ENCODE results near the gene KCNJ18.
"Not testable (repeated sequence)": the region's sequence is repeated elsewhere in the genome, so short reads cannot be mapped to it uniquely, and the experiment has no call there.

KCNJ18 gene

DNA sequence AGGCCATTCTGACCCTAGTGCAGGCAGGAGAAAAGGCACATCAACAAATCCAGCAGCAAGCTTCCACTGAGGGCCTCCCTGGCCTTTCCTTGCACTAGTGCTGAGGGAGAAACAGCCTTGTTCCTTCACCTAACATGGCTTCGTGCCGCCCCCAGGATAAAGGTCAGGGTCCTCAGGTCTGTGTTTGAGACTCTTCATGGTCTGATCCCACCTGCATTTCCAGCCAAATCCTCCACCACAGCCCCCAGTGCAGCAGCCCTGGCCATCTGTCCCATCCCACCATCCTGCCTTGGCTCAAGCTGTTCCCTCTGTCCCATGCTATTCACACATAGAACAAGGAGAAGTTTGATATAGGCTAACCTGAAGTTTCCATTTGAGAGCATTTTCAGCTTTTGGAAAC lies 20.9 kb upstream of the KCNJ18 start:
- not testable (repeated sequence) for DNase-seq (ENCODE audit: low read depth)

DNA sequence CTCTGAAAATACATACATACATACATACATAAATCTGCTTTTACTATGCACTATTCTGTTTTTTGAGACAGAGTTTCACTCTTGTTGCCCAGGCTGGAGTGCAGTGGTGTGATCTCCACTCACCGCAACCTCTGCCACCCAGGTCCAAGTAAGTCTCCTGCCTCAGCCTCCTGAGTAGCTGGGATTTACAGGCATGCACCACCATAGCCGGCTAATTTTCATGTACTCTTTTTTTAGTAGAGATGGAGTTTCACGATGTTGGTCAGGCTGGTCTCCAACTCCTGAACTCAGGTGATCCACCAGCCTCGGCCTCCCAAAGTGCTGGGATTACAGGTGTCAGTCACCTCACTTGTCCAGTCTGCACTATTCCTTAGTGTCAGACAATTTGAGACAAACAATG lies 20.5 kb upstream of the KCNJ18 start:
- DNase-seq (ENCODE audit: low read depth): not testable (repeated sequence)

DNA sequence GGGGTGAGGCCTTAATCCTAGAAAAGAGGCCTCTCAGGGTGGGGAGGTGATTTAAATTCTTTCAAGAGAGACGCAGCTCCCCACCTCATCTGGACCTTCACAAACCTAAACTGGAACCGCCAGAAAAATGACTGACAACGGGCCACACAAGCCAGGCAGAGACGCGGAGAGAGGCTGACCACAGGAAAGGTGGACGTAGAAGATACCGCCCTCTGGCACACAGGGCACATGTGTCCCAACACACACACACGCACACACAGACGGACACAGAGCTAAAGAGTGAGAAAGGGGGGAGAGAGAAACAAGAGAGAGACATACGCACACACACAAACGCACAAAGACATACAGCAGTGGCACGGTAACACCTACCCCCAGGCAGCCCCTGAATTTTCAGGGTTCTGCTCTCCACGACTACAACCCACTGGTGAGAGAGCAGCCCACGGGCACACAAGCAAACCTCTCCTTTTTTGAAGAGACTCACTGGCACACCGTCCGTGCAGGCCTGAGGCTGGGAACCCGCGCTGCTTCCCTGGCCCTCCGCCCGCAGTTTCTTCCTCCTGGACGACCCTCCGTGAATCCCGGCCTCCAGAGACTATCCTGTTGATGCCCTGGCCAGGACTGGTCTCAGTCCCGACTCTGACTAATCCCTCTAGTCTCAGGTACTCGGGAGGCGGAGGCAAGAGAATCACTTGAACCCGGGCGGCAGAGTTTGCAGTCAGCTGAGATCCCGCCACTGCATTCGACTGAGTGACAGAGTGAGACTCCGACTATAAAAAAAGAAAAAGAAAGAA lies 18.7 kb upstream of the KCNJ18 start:
- not testable (repeated sequence) for DNase-seq (ENCODE audit: low read depth)

DNA sequence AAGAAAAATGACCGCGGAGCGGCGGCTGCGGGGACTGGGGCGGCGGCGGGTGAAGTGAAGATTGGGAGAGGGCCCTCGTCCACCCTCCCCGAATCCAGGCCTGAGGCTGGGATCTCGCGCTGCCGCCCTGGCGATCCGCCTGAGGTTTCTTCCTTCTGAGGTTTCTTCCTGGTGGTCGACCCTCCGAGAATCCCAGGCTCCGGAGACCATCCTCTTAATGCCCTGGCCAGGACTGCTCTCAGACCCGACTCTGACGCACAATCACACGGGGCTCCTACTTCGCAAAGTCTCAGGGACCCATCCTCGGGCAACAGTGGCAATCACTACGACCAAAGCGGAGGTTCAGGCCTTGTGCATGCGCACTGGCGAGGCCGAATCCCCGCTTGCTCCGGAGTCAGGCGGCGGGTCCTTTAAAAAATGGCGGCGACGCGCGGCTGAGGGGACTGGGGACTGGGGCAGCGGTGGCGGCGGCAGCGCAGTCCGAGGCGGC lies 18.0 kb upstream of the KCNJ18 start:
- no peak for DNase-seq (ENCODE audit: low read depth)

DNA sequence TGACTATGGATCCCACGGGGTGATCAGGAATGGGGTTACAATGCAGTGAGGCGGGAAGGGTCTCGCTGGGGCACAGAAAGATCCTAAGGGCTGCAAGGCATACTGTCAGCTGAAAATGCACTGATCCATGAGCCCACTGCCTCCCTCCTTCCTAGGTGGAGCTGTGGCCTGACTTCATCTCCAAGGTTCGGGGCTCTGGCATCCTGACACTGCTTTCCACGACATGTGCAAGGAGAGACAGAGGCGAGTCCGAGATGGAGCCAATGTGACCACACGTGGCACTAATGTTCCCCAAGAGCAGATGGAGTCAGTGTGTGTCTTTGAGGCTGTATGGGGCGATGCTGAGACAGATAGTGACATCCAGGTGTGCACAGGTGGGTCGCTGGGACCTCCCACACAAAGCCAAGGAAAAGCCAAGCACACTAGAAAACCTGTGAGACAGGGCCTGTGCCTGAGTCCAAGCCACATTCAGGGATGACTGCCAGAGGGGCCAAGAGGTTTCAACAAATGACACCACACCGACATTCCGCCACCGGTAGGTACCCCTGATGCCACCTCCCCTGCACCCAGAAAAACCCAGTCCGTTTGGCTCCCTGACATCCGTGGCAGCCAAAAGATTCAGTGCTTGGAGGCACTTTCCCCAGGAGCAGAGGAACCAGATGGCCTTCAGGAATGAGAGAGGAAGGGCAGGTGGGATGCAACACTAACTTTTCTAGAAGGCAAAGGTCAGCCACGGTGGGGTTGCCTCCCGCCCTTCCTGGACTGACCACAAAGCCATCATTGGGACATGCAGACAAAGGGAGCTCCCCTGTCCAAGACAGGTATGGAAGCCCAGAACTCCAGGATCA lies 17.2 kb upstream of the KCNJ18 start:
- DNase-seq (ENCODE audit: low read depth): not testable (repeated sequence)

DNA sequence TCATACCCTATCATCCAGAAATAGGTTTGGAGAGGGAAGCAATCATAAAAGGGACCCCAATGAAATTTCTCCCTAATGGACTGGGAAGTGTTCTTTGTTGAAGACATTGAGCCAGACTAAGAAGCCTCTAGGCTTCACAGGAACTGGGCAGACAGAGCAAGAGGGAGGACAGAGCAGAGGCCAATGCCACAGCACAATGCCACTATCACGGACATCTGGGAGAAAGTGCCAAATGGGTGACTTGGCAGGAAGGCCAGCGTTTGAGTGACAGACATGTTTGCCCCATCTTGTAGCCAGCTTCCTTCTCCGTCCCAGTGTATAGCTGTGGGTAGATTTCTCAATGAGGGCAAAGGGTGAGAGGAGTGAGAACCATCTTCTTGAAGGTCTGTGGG lies 16.6 kb upstream of the KCNJ18 start:
- DNase-seq (ENCODE audit: low read depth): not testable (repeated sequence)

DNA sequence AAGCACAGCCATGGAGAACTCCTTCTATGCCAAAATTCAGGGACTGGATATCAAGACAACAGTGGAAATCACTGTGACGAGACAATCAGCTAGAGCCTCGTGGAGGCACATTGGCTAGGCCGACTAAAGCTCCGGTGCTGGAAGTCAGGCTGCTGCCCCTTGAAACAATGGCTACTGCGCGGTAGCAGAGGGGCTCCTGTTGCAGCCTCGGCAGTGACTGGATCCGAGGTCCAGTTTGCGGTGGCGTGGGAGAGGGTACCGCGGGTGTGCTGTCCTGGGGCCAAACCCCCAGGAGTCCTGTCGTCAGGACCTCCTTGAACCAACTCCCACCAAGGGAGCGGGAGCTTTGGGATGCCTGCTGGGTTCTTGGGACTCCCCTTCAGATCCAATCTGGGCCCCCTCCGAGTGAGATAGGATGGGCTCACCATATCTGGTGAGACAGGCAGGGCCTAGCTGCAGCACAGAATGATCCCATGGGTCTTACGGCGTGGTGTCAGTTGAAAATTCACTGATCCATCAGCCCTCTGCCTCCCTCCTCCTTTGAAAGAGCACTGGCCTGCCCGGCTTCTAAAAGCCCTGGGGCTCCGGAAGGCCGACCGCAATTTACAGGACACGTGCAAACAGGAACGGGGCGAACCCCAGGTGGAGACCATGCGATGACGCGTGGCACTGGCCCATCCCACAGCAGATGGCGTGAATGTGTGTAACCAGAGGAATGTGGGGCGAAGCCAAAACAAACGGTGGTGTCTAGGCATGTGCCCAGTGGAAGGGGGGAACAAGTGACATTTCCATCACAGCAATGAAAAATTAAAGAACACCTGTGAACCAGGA lies 15.8 kb upstream of the KCNJ18 start:
- no peak for DNase-seq (ENCODE audit: low read depth)

DNA sequence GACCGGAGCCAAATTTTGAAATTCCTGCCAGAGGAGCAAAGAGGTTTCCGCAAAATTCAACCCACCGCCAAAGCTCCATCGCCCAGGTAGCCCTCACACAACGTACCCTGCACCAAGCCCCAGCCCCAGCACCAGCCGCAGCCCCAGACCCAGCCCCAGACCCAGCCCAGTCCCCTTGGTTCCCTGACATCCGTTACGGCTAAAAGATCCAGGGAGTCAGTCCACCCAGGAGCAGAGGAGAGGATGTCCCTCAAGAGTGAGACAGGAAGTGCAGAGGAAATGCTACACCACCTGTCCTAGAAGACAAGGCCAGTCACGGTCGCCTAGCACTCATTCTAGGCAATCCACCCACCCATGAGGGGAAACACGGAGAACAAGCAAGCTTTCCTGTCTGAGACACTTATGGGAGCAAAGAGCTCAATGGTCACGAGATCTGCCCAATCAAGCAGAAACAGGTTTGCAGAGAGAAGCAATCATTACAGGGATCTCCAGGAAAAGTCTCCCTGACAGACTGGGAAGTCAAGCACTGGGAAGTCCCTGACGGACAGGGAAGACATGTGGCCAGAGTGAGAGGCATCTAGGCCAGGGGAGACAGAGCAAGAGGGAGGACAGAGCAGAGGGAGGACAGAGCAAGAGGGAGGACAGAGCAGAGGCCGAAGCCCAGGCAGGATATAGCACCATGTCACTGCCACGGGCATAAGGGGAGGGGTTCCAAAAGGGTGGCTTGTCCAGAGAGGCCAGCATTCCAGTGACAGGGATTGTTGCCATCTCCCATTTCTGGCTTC lies 15.0 kb upstream of the KCNJ18 start:
- DNase-seq (ENCODE audit: low read depth): no peak

DNA sequence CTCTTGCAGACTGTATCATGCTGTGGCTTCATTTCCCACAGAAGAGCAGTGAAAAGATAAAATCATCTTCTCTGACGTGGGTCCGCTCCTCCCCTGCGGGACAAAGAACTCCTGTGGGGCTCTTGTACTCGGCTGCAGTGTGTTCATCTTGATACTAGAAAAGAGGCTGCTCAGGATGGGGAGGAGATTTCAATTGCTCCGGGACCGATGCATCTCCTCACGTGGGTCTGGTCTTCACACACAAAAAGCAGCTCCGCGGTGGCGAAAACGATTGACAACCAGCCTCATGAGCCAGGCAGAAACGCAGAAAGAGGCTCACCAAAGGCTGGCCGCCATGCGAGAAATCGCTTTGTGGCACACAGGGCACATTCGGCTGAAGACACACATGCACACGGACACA lies 14.4 kb upstream of the KCNJ18 start:
- DNase-seq (ENCODE audit: low read depth): no peak

DNA sequence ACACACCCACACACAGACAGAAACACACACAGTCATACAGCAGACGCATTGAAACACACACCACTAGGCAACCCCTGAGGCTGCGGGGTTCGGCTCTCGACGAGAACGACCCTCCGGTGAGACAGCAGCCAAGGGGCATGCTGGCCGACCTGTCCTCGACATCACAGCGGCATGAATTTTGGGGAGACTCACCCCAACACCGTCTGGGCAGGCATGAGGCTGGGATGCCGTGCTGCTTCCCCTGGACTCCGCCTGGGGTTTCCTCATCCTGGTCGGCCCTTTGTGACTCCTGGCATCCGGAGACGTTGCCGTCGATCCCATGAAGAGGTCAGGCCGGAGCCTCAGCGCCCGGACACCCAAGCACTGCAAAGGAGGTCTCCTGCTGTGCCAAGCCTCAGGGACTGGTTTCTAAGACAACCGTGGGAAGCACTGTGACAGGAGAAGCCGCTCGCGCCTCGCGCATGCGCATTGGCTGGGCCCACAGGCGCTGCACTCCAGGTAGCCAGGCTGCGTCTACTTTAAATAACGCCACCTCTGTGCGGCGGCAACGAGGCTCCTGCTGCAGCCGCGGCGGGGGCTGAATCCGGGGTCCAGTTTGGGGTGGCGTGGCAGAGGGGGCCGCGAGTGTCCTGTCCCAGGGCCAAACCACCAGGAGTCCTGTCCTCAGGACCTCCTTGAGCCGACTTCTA lies 13.8 kb upstream of the KCNJ18 start:
- no peak for DNase-seq (ENCODE audit: low read depth)

DNA sequence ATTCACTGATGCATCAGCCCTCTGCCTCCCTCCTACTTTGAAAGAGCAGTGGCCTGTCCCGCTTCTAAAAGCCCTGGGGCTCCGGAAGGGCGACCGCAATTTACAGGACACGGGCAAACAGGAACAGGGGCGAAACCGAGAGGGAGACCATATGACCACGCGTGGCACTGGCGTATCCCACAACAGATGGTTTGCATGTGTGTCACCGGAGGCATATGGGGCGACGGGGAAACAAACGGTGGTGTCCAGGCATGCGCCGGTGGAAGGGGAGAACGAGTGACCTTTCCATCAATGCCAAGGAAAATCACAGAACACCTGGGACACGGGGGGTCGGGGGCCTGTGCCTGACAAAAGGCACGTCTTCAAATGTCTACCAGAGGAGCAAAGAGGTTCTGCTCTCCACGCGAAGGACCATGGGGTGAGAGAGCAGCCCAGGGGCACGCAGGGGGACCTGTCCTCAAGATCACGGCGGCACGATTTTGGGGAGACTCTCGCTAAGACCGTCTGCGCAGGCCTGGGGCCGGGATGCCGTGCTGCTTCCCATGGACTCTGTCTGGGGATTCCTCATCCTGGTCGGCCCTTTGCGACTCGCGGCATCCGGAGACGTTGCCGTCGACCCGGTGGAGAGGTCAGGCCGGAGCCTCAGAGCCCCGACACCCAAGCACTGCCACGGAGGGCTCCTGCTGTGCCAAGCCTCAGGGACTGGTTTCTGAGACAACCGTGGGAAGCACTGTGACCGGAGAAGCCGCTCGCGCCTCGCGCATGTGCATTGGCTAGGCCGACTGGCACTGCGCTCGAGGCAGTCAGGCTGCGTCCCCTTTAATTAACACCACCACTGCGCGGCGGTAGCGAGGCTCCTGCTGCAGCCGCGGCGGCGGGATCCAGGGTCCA lies 12.8 kb upstream of the KCNJ18 start:
- no peak for DNase-seq (ENCODE audit: low read depth)

DNA sequence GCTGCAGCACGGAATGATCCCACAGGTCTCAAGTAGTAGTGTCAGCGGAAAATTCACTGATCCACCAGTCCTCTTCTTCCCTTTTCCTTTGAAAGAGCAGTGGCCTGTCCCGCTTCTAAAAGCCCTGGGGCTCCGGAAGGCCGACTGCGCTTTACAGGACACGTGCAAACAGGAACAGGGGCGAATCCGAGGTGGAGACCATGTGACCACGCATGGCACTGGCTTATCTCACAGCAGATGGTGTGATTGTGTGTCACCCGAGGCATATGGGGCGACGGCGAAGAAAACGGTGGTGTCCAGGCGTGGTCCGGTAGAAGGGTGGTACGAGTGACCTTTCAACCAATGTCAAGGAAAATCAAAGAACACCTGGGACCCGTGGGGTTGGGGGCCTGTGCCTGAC lies 12.0 kb upstream of the KCNJ18 start:
- DNase-seq (ENCODE audit: low read depth): no peak

DNA sequence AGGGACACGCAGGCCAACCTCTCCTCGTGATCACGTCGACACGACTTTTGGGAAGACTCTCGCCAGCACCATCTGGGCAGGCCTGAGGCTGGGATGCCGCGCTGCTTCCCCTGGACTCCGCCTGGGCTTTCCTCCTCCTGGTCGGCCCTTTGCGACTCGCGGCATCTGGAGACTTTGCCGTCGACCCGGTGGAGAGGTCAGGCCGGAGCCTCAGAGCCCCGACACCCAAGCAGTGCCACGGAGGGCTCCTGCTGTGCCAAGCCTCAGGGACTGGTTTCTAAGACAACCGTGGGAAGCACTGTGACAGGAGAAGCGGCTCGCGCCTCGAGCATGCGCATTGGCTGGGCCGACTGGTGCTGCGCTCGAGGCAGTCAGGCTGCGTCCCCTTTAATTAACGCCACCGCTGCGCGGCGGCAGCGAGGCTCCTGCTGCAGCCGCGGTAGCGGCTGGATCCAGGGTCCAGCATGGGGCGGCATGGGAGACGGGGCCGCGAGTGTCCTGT lies 11.4 kb upstream of the KCNJ18 start:
- not testable (repeated sequence) for DNase-seq (ENCODE audit: low read depth)

DNA sequence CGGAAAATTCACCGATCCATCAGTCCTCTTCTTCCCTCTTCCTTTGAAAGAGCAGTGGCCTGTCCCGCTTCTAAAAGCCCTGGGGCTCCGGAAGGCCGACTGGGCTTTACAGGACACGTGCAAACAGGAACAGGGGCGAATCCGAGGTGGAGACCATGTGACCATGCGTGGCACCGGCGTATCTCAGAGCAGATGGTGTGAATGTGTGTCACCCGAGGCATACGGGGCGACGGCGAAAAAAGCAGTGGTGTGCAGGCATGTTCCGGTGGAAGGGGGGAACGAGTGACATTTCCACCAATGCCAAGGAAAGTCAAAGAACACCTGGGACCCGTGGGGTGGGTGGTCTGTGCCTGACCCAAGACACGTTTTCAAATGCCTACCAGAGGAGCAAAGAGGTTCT lies 10.7 kb upstream of the KCNJ18 start:
- not testable (repeated sequence) for DNase-seq (ENCODE audit: low read depth)

DNA sequence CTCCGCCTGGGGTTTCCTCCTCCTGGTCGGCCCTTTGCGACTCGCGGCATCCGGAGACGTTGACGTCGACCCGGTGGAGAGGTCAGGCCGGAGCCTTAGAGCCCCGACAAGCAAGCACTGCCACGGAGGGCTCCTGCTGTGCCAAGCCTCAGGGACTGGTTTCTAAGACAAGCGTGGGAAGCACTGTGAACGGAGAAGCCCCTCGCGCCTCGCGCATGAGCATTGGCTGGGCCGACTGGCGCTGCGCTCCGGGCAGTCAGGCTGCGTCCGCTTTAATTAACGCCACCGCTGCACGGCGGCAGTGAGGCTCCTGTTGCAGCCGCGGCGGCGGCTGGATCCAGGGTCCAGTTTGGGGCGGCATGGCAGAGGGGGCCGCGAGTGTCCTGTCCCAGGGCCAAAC lies 10.2 kb upstream of the KCNJ18 start:
- not testable (repeated sequence) for DNase-seq (ENCODE audit: low read depth)

DNA sequence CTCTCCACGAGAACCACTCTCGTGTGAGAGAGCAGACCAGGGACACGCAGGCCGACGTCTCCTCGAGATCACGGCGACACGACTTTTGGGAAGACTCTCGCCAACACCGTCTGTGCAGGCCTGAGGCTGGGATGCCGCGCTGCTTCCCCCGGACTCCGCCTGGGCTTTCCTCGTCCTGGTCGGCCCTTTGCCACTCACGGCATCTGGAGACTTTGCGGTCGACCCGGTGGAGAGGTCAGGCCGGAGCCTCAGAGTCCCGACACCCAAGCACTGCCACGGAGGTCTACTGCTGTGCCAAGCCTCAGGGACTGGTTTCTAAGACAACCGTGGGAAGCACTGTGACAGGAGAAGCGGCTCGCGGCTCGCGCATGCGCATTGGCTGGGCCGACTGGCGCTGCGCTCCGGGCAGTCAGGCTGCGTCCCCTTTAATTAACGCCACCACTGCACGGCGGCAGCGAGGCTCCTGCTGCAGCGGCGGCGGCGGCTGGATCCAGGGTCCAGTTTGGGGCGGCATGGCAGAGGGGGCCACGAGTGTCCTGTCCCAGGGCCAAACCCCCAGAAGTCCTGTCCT lies 9.1 kb upstream of the KCNJ18 start:
- not testable (repeated sequence) for DNase-seq (ENCODE audit: low read depth)

DNA sequence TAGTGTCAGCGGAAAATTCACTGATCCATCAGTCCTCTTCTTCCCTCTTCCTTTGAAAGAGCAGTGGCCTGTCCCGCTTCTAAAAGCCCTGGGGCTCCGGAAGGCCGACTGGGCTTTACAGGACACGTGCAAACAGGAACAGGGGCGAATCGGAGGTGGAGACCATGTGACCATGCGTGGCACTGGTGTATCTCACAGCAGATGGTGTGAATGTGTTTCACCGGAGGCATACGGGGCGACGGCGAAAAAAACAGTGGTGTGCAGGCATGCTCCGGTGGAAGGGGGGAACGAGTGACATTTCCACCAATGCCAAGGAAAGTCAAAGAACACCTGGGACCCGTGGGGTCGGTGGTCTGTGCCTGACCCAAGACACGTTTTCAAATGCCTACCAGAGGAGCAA lies 8.4 kb upstream of the KCNJ18 start:
- DNase-seq (ENCODE audit: low read depth): not testable (repeated sequence)

DNA sequence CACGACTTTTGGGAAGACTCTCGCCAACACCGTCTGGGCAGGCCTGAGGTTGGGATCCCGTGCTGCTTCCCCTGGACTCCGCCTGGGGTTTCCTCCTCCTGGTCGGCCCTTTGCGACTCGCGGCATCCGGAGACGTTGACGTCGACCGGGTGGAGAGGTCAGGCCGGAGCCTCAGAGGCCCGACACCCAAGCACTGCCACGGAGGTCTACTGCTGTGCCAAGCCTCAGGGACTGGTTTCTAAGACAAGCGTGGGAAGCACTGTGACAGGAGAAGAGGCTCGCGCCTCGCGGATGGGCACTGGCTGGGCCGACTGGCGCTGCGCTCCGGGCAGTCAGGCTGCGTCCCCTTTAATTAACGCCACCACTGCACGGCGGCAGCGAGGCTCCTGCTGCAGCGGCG lies 7.9 kb upstream of the KCNJ18 start:
- DNase-seq (ENCODE audit: low read depth): not testable (repeated sequence)
